NCI-H2081 (cell line): ENCODE results near the gene PIGT.

Experiments used
- DNase-seq, 2 experiments: peaks; one replicate each; lab custom pipeline; 2025; lab: John Stamatoyannopoulos, UW

PIGT gene

GRCh38 chr20:45415822-45416637 is at the start of gene PIGT:
Gene PIGT, plus strand, starts transcription at chr20:45416141. Its CDS starts 16 bp downstream, at chr20:45416157.
- DNase-seq = peak; percentile 84 to 91

DNA sequence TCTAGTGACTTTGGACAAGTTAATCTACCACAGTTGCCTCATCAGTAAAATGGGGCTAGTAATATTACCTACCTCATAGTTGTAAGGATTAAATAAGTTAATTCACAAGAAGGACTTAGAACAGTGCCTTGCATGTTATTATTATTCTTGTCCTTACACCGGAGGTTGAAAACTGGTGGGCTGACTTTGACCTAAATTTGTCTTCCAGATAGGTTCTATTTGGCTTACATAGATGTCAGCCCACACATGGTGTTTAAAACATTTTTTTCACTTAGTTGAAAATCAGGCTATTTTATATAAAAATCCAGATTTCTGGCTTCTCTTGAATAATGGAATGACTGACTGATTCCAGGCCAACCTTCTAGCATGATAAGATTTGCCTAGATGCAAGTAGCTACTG is 49.7 kb upstream of the PIGT start:
- no peak for DNase-seq

GRCh38 chr20:45366631-45367030 is 49.3 kb upstream of the PIGT start:
- DNase-seq = no peak

- DNase-seq = no peak
These were observed 48.8 kb upstream of the PIGT start for GRCh38 chr20:45367126-45367525.

- DNase-seq = no peak
These were observed 47.5 kb upstream of the PIGT start for GRCh38 chr20:45368221-45368980.

GRCh38 chr20:45370571-45371160 is 45.3 kb upstream of the PIGT start:
- DNase-seq = no peak

DNA sequence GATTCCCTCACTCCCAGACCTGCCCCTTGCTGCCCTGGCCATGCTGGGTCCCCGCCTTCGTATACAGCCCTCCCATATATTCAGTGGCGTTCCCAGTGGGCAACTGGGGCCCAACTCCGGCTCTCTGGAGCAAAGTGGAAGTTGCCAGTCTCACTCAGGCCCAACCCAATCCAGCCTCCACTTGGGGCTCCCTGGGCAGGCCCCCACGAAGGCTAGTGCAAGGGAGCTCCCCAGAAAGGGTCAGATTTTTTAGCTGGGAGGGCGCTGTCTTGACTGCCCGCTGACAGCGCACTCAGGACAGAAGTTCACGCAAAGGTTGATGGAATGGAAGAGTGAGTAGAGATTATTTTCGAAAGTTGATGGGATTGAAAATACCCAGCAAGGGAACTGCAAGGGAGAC is 43.7 kb upstream of the PIGT start:
- DNase-seq = no peak

DNA sequence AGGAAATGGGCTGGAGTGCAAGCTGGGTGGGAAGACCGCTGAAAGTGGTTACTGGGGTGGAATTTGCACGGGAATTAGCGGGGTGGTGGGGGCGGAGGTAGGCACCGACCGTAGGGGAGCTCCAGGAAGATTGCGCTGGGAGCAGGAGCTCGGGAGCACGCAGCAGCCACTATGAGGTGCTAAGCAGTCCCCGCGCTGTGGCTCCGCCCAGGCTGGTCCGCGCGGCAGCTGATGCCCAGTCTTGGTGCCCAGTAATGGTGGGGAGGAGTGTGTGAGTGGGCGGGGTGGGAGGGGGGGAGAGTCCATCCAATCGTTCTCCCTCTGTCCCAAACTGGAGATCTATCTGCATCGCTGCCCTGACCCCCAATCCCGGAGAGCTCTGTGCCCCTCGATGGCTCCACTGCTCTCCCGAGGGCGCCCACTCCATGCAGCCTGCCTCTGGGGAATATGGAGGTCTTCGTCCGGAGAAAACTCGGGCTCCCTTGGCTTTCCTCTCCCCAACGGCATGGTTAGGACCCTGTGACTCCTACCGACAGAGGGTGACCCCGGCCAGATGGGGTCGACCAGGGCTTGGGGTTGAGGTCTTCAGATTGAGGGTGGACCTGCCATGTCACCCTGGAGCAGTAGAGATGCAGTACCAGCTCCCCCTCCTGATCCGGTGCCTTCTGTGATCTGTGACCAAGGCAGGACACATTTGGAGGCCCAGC is 43.1 kb upstream of the PIGT start:
- DNase-seq = no peak

GRCh38 chr20:45373353-45374100 is 42.4 kb upstream of the PIGT start:
- peak; percentile 28 for DNase-seq

DNA sequence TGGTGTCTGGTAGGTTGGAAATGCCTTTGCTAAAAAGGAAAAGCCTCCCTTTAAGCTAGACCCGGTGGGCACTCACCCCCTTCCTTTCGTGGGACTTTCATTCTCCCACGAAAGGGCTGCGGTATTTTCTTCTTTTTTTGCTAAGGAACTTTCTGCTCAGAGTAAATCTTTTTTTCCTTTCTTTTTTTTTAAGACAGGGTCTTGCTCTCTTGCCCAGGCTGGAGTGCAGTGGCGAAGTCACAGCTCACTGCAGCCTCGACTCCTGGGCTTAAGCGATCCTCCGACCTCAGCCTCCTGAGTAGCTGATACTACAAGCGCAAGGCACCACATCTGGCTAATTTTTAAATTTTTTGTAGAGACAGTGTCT is 41.9 kb upstream of the PIGT start:
- DNase-seq = no peak

DNA sequence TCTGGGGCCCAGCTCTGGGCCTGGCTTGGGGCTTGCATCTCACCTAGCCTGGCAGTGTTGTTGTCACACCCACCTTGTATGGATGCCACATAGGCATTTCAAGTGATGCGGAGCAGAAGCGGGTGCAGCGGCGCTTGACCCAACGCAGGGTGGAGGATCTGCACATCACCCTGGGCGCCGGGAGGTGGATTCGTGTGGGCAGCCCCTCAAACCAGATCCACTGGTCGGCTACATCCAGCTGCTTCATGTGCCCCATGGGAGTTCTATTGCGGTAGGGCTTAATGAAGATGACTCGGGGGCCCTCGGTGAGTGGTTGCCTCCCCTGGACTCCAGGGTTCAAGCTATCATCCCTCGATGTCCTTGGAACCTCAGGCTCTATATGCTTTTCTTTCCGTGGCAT is 41.0 kb upstream of the PIGT start:
- DNase-seq = no peak

DNA sequence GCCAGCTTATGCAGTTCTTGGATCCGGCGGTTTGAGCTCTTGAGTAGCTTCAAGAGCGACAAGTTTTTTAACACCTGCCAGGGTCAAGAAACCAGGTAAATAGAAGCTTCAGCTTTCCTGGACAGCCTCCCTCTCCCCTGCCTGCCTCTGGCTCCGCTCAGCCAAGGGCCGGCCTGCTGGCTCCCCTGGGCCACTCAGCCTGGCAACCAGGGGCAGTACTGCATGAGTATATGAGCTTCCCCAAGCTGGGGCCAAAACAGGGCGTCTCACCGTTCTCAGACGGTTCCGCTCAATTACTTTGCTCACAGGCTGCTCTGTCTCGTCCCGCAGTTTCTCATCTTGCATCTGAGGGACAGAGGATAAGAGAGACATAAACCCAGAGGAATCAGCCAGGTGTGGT is 38.7 kb upstream of the PIGT start:
- no peak for DNase-seq

DNA sequence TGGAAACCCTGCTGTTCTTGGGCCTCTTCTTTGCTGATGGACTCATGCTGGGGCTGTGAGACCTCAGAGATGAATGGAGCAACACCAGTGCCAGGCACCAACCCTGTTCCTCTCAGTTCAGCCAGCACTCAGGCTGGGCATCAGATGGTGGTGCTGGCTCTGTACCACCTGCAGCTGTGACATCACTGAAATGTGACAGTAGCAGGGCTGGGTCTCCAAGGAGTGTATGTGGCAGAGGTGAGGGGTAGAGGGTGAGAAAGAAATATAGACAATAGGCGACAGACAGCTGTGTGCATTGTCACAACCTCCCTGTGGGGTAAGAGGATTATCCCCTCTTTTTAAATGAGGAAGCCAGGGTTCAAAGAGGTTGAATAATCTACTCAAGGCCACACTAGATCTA is 37.8 kb upstream of the PIGT start, which contains the start of gene TP53TG5:
Gene TP53TG5 (minus strand): TSS at position 135 of the 400 bp plus-strand sequence. CDS start 89 bp downstream, at position 46.
- no peak for DNase-seq

DNA sequence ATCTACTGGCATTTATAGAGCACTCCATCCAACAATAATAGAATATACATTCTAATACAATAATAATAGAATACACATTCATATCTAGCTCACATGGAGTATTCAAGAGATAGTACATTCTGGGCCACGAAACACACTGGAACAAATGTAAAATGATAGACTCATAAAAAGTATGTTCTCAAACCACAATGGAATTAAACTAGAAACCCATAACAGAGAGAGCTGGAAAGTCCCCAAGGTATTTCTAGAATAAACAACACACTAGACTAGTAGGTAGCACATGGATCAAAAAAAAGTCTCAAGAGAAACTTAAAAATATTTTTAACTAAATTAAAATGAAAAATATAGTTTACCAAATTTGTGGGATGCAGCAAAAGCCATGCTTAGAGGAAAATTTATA is 28.7 kb upstream of the PIGT start:
- no peak for DNase-seq

DNA sequence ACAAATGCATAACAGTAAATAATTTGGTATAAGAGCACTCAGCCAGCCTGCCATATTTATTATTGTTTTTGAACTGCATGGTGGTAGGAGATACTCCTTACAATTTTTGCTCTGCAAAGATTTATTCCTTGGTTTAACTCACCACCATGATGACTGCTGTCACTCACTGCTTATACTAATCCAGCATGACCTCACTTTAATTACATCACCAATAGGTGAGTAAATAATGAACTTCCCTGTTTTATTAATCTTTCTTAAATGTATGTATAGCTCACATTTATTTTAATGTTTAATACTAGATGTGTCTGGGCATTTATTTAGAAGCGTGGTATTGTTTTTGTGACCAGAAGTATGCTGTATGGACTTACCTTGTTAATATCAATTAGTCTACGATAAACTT is 25.0 kb upstream of the PIGT start:
- DNase-seq = no peak

DNA sequence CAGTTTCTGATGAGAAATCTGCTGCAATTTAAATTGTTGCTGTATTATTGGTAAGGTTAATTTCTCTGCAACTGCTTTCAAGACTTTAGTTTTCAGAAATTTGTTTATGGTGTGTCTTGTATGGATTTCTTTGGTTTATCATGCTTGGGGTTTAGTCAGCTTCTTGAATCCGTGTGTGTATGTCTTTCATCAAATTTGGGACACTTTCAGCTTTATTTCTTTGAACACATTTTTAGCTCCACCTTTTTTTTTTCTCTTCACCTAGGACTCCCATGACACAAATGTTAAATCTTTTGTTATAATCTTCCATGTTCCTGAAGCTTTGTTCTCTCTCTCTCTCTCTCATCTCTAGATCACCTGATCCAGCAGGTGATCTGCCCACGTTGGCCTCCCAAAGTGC is 24.4 kb upstream of the PIGT start:
- DNase-seq = no peak

DNA sequence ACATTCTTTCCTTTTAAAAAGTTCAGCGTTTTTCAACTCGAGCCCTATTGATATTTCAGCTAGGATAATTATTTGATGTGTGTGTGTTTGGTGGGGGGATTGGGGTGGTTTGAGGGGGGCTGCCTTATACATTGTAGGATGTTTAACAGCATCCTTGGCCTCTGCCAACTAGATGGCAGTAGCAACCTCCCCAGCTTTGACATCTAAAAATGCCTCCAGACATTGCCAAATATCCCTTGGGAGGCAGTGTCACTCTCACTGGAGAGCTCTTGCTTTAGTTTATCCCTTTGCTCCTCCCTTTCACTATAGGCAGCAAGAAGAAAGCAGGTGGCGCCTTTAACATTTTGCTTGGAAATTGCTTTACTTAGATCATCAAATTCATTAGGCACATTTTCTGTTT is 23.2 kb upstream of the PIGT start:
- no peak for DNase-seq

DNA sequence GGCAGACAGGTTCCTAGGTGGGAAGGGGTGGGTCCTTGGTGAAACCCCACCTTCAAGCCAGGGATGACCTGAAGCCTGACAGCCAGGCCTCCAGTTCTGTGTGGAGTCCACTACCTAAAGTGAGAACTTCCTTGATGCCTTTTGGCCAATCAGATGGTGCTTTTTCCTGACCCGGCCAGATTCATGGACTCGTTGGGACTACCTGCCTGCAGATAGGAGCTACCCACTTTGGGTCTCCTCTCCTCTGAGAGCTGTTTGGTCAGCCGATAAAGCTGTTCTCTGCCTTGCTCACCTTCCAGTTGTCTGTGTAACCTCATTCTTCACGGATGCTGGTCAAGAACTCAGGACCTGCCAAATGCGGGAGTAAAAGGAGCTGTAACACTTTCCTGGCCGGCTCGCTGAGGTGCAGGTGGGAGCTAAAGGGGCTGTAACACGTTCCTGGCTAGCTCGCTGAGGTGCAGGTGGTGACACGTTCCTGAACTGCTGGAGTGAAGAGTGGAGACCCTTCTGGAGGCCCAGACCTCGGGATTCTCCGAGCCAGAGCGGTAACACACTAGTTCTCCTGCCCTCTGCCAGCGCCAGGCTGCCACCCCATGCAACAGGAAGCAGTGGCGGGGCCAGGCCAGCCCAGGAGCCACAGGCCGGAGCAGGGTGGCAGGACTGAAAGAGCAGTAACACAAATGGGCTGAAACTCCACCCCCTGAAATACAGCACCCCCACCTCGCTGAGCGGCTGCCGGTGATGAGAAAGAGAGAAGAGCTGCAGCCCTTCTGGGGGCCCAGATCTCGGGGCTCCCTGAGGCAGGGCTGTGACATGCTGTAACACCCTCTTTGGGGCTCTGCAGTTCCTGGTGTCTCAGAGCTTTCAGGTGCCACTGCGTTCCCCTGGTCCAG is 21.5 kb upstream of the PIGT start:
- DNase-seq = no peak

DNA sequence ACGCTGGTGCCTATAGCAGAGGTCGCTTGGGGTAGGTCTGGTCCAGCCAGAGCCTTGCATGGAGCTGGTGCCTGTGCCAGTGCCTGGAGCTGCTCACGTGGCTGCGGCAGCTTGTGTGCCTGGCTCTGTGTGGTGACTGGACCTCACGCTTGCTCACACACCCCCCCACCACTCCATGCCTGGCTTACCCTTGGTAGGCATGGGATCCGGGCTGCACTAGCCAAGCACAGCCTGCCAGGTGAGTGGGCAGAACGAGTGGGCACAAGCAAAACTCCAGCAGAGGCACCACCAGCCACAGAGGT is 20.9 kb upstream of the PIGT start:
- DNase-seq = no peak

DNA sequence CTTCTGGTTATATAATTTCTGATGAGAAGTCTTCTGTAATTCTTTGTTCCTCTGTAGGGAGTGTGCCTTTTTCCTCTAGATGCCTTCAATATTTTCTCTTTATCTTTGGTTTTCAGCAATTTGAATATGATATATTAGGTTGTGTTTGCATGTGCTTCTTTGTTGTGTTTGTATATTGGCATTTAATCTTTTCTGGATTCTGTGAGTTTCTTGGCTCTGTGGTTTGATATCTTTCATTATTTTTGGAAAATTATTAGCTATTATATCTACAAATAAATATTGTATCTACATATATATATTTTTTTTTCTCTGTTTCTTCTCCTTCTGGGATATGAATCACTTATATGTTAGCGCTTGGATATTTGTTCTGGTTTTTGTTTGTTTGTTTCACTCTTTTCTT is 16.9 kb upstream of the PIGT start:
- DNase-seq = no peak
